ENCODE data around the gene ZNF302. TPM values are rescaled to one million over a fixed set of nuclear protein-coding genes. Genes with fewer than 3 reads are reported as not detected.

Gene ZNF302
- total RNA-seq, 1 donor from 2014 or later: 39.8 TPM

DNA sequence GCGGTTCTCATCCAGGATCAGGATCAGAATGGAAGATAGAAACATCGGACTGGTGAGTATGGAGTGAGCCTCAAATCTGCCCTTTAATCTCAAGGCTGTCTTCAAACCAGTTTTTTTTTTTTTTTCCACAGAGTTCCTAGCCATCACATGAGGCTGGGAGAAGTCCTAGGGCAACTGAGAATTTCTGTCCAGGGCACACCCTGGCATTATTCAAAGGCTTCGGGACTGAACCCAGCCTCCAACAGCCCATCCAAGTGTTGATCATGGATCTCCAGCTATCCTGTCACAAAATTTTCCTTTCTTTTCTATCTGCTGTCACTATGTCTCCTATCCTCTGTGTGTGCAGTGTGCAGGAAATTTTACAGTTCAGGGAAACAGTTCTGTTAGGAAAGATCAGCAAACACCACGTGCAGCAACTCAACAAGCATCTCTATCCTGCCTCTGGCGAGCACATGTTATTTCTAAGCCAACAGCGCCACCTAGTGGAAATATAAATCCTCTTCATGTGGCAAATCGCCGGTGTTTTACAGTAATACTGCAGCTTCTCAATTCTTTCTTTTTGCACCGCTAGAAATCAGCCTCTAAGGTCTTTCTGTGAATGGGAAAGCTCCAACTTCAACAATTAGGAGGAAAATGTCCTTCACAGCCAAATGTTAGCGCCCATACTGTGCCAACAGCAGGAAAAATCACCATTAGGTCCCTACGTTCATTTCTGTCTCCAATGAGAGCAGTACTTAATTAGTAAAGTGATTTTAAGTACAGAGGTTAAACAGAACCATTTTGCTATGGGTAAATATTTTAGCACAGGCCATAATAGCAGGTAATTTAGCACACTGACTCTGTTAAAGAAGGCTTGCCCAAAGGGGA is 35.1 kb downstream of the ZNF302 start:
- DNase-seq: no peak
- ATAC-seq (ENCODE audit: poor library complexity): peak; percentile 83
- intact Hi-C loops (cut with DNase I): loop anchor here (2.0 to 5.0 kb wide), 3 partner anchors 74 to 210 kb away; no protein-coding TSS in a partner anchor

DNA sequence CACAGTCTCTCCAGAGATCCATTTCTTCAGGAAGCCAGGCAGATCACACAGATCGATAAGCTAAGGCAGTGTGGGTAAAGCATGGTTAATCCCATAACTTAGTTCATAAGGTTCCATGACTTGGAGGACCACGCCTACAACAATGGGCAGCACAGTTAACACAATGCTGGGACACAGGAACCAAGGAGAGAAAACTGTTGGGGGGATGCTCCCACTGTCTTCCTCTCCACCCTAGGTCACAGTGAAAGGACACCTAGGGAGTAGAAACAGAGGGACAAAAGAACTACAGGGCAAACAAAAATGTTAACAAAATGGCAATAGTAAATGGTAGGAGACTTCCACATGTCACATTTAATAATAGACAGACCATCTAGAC is 35.8 kb downstream of the ZNF302 start:
- ATAC-seq (ENCODE audit: poor library complexity) (no peak), DNase-seq (no peak)
- intact Hi-C loops (cut with DNase I): loop anchor here (2.0 to 5.0 kb wide), 3 partner anchors 74 to 211 kb away; no protein-coding TSS in a partner anchor

- ATAC-seq (ENCODE audit: poor library complexity) (no peak), DNase-seq (no peak)
- intact Hi-C loops (cut with DNase I): no loop called here
These were observed 37.9 kb downstream of the ZNF302 start for GRCh38 chr19:34715357-34715756.

GRCh38 chr19:34722353-34722752 is 44.9 kb downstream of the ZNF302 start:
- ATAC-seq (ENCODE audit: poor library complexity) (no peak), DNase-seq (no peak)
- intact Hi-C loops (cut with DNase I): no loop called here

GRCh38 chr19:34725400-34725799 is 47.9 kb downstream of the ZNF302 start:
- intact Hi-C loops (cut with DNase I): no loop called here
- DNase-seq (no peak), ATAC-seq (ENCODE audit: poor library complexity) (no peak)

GRCh38 chr19:34731019-34731829 is 53.7 kb downstream of the ZNF302 start:
- DNase-seq (peak; percentile 41), ATAC-seq (ENCODE audit: poor library complexity) (no peak)
- intact Hi-C loops (cut with DNase I): no loop called here

GRCh38 chr19:34731964-34732363 is 54.5 kb downstream of the ZNF302 start:
- intact Hi-C loops (cut with DNase I): no loop called here
- DNase-seq: no peak
- ATAC-seq (ENCODE audit: poor library complexity): no peak

DNA sequence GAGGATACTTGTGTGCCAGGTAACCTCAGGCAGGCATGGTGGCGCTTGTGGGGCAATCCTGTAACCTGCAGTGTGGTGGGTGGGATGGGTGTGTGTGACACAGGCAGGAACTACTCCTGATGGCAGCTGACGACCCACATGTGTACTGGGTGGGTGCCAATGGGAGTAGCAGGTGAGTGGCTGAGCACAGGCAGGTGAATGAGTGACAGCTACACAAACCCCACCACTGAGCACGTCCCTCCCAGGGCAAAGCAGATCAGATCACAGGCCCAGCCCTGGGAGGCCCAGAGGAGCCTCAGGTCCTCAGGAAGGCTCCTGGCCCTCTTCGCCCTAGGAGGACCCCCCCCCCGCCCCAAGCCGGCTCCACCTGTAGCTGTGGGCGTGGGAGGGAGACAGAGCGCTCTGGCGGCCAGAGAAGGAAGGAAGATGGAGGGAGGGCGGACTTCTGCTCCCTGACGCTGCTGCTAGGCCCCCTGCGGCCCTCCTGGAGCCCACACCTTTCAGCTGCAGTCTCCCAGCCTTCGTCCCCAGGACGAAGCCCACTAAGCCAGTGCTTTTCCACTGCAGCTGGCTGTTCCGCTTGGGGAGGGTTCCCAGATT is 55.2 kb downstream of the ZNF302 start:
- DNase-seq (no peak), ATAC-seq (ENCODE audit: poor library complexity) (no peak)
- intact Hi-C loops (cut with DNase I): no loop called here

DNA sequence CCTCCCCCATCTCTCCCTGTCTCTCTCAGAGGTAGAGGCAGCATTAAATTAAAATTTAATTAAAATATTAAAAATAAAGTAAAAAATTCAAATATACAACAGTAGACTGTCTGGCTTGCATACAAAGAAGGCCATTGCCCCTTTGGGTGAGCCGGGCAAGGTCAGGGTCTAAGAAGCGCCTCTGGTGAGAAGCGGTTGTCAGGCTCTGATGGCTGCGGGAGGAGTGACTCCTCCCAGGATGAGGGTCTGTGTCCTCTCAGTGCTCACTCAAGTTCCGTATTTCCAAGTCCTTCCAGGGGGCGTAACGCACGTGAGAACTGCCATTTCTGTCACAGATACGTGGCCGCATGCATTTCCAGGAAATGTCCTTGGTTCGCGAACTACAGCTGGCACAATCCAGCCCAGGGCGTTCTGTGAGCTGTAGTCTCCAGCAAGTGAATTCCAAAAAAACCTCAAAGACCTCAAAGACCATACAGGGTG is 55.8 kb downstream of the ZNF302 start:
- intact Hi-C loops (cut with DNase I): no loop called here
- ATAC-seq (ENCODE audit: poor library complexity) (peak; percentile 28), DNase-seq (no peak)

- ATAC-seq (ENCODE audit: poor library complexity): peak; percentile 95
- intact Hi-C loops (cut with DNase I): no loop called here
- DNase-seq: peak; percentile 92
These were observed 56.5 kb downstream of the ZNF302 start, which contains the start of gene ZNF181 for GRCh38 chr19:34733746-34734536. Gene ZNF181 (plus strand): TSS chr19:34734243. CDS start chr19:34735038, 795 bp downstream.

DNA sequence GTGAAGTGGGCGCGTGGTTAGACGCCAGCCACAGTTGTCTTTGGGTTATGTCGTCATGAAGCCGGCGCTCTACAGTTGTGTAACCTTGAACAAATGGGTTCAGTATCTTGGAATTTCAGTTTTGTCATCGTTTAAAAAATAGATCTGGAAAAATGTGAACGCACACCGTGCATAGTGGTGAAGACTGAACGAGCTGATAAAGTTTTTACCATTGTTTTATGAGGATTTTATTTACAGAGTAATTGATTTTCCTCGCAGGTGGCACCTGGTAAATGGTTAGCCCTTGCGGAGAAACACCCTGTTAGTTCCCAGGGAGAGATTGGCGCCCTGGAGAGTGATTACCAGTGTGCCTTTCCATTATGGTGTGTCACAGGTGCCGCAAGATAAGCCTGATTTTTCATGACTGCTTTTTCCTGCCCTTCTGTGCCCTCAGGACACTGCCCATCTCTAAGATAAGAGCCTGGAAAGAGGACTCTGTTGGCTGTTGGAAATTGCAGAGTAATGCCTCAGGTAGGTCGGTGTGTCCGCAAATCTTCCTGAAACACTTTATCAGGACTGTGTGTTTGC is 57.1 kb downstream of the ZNF302 start:
- ATAC-seq (ENCODE audit: poor library complexity): no peak
- intact Hi-C loops (cut with DNase I): no loop called here
- DNase-seq: no peak

Other genes starting within 250 kb of the ZNF302 start
- 41.7 TPM for gene UBA2, start 249.3 kb upstream of the ZNF302 start, total RNA-seq
- 20.4 TPM for gene WTIP, start 195.9 kb upstream of the ZNF302 start, total RNA-seq
- gene SCGB2B2, start 519 bp upstream of the ZNF302 start, total RNA-seq: 0.13 TPM
- 22.0 TPM for gene ZNF181, start 56.6 kb downstream of the ZNF302 start, total RNA-seq
- gene ZNF599, start 95.5 kb downstream of the ZNF302 start, total RNA-seq: 3.6 TPM
- gene ZNF30, start 249.2 kb downstream of the ZNF302 start, total RNA-seq: 2.6 TPM

Measured in Right ventricle myocardium superior (tissue), 1 donor.